Measurements from ENCODE around the gene C1orf167. TPM values are rescaled to one million over a fixed set of nuclear protein-coding genes. Genes with fewer than 3 reads are reported as not detected.

C1orf167 gene
- total RNA-seq, 1 donor from 2014 or later = not detected

DNA sequence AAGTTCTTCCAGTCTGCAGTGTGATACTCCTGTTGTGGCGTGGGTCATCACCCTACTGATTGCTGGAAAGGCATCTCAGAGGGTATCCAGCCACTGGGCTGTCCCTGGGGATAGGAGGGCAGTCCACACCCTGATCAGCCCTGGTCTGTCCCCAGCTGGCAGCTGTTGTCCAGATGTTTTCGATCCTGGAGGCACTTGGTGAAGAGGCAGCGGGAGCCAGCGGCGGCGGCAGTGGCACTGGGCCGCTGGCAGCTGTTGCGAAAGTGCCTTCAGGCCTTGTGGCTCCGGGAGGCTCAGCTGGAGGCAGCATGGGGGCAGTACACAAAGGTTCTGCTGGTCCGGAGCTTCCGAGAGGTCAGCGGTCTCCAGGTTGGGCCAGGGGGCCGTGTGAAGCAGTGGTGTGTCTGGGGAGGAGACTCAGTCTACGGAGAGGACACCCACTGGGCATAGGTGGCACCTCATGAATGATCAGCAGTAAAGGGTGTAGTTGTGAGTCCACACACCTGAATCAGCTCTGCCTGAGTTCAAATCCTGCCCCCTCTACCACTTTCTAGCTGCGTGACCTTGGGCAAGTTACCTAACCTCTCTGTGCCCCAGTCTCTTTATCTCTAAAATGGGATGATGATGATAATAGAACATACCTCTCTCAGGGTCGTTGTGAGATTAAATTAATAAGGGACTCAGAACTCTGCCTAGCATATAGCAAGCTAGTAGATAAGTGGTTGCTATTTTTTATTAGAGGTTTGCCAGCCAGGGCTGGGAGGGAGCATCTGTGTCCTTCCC lies 6.1 kb downstream of the C1orf167 start:
- no peak for DNase-seq
- H3K9me3 Mint-ChIP-seq (ENCODE audit: unreplicated experiment) = peaks cover 1% of the 10 kb centered on the region
- H3K36me3 Mint-ChIP-seq (ENCODE audit: unreplicated experiment) = no peaks in the 10 kb centered on the region
- H3K4me3 Mint-ChIP-seq (ENCODE audit: unreplicated experiment) = no peak overlapping the region
- no peak overlapping the region for H3K27ac Mint-ChIP-seq (ENCODE audit: unreplicated experiment)
- H3K27me3 Mint-ChIP-seq (ENCODE audit: unreplicated experiment) = peaks cover 7% of the 10 kb centered on the region
- peaks cover 6% of the 10 kb centered on the region for H3K4me1 Mint-ChIP-seq (ENCODE audit: low read depth, unreplicated experiment)
- no peak for TF ChIP-seq CTCF (IDR thresholded peaks at IDR 0.05; ENCODE audit: partially characterized antibody, unreplicated experiment)

GRCh38 chr1:11768821-11769220 lies 6.8 kb downstream of the C1orf167 start:
- no peak for DNase-seq
- Mint-ChIP-seq H3K27me3 (ENCODE audit: unreplicated experiment) (peaks cover 3% of the 10 kb centered on the region), H3K36me3 (ENCODE audit: unreplicated experiment) (no peaks in the 10 kb centered on the region), H3K4me1 (ENCODE audit: low read depth, unreplicated experiment) (peaks cover 3% of the 10 kb centered on the region), H3K4me3 (ENCODE audit: unreplicated experiment) (no peak overlapping the region), H3K27ac (ENCODE audit: unreplicated experiment) (no peak overlapping the region), H3K9me3 (ENCODE audit: unreplicated experiment) (peaks cover 1% of the 10 kb centered on the region)
- no peak for TF ChIP-seq CTCF (IDR thresholded peaks at IDR 0.05; ENCODE audit: partially characterized antibody, unreplicated experiment)

- Mint-ChIP-seq H3K36me3 (ENCODE audit: unreplicated experiment) (no peaks in the 10 kb centered on the region), H3K27me3 (ENCODE audit: unreplicated experiment) (peaks cover 2% of the 10 kb centered on the region), H3K27ac (ENCODE audit: unreplicated experiment) (no peak overlapping the region), H3K4me3 (ENCODE audit: unreplicated experiment) (no peak overlapping the region), H3K9me3 (ENCODE audit: unreplicated experiment) (peaks cover 1% of the 10 kb centered on the region), H3K4me1 (ENCODE audit: low read depth, unreplicated experiment) (peaks cover 3% of the 10 kb centered on the region)
- TF ChIP-seq CTCF (IDR thresholded peaks at IDR 0.05; ENCODE audit: partially characterized antibody, unreplicated experiment) = no peak
- no peak for DNase-seq
These were observed 7.3 kb downstream of the C1orf167 start for GRCh38 chr1:11769274-11769673.

DNA sequence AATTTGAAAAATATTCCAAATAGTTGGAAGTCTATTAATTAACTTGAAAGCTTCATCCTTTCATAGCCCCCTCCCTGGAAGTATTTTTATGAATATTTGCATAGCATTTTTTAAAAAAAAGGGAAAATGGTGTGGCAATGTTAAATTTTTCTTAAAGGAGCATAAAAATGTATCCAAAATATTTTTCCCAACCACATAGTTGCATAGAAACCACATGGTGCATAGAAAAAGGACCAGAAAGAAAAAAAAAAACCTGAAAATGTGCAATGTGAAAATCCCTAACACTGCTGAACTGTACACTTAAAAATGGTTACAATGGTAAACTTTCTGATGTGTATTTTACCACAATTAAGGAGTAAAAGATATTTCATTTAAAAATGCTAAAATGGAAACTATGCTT lies 8.0 kb downstream of the C1orf167 start:
- no peaks in the 10 kb centered on the region for H3K36me3 Mint-ChIP-seq (ENCODE audit: unreplicated experiment)
- no peak overlapping the region for H3K27ac Mint-ChIP-seq (ENCODE audit: unreplicated experiment)
- H3K27me3 Mint-ChIP-seq (ENCODE audit: unreplicated experiment) = peaks cover 4% of the 10 kb centered on the region
- no peak for TF ChIP-seq CTCF (IDR thresholded peaks at IDR 0.05; ENCODE audit: partially characterized antibody, unreplicated experiment)
- H3K9me3 Mint-ChIP-seq (ENCODE audit: unreplicated experiment) = peaks cover 1% of the 10 kb centered on the region
- peaks cover 3% of the 10 kb centered on the region for H3K4me1 Mint-ChIP-seq (ENCODE audit: low read depth, unreplicated experiment)
- DNase-seq = no peak
- no peak overlapping the region for H3K4me3 Mint-ChIP-seq (ENCODE audit: unreplicated experiment)

DNA sequence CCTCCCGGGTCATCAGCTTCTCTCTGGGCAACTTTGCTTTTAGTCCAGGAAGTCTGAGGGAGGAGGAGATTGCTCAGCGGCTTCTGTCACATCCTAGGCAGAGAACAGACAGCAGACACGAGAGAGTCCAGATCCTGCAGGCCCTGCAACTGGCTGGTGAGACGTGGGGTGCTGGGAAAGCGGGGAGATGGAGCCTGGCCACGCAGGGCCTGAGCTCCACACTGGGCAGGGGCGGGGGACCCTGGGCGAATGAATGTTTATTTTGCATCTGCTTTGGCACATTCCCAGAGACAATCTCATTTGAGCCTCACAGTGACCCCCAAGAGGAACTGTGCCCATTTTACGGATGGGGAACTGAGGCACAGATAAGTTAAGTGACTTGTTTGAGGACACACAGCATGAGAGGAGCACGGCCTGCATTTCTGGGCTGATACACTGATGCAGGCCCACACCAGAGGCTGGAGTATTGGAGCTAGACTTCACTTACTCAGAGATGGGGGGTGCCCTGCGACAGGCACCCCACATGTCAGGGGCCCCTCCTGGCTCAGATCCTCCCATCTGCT lies 9.6 kb downstream of the C1orf167 start:
- H3K36me3 Mint-ChIP-seq (ENCODE audit: unreplicated experiment) = no peaks in the 10 kb centered on the region
- peaks cover 1% of the 10 kb centered on the region for H3K9me3 Mint-ChIP-seq (ENCODE audit: unreplicated experiment)
- H3K27me3 Mint-ChIP-seq (ENCODE audit: unreplicated experiment) = peaks cover 4% of the 10 kb centered on the region

More for the DNA sequence above, 9.6 kb downstream of the C1orf167 start:
- Mint-ChIP-seq H3K4me3 (ENCODE audit: unreplicated experiment) (no peak overlapping the region), H3K27ac (ENCODE audit: unreplicated experiment) (no peak overlapping the region), H3K4me1 (ENCODE audit: low read depth, unreplicated experiment) (peaks cover 3% of the 10 kb centered on the region)
- no peak for TF ChIP-seq CTCF (IDR thresholded peaks at IDR 0.05; ENCODE audit: partially characterized antibody, unreplicated experiment)
- DNase-seq = no peak
